HFF-Myc (cell line): ENCODE results near the gene AKAP7.

Experiments
- DNase-seq: peaks from one replicate; pipeline ENCODE4 v3.0.0-alpha.2; 2011; ENCODE audit warnings: low read depth; ENCODE audit errors: extremely low read depth
- H3K4me3 ChIP-seq: replicated peaks from 2 replicates; pipeline ENCODE4 v1.5.1; 2011; ENCODE audit warnings: low read depth, mild to moderate bottlenecking, control low read depth, low read length
- TF ChIP-seq, protein P1 (sequence below): IDR thresholded peaks from 2 replicates; pipeline ENCODE4 v1.5.1; 2012; ENCODE audit warnings: mild to moderate bottlenecking, low read depth, low read length, control low read depth; ENCODE audit errors: missing control alignments

Gene AKAP7

DNA sequence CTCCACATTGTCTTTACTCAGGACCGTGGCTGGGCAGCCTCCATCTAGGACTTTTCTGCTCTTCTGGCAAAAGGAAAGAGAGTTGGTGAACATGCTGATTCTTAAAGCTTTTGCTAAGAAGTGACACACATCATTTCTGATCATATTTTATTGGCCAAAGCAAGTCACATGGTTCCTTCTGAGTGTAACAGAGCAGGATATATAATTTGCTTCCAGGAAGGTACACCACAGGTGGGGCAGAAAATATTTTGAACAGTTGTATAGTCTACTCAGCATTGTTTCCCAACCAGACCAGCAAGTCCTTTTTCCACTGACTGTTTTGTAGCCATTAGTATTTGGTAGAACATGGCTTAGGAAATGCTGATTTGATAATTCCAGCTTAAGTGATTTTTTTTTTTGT lies 73.5 kb downstream of the AKAP7 start:
- H3K4me3 ChIP-seq = no peak overlapping the region
- DNase-seq = no peak
- TF ChIP-seq, protein P1, sequence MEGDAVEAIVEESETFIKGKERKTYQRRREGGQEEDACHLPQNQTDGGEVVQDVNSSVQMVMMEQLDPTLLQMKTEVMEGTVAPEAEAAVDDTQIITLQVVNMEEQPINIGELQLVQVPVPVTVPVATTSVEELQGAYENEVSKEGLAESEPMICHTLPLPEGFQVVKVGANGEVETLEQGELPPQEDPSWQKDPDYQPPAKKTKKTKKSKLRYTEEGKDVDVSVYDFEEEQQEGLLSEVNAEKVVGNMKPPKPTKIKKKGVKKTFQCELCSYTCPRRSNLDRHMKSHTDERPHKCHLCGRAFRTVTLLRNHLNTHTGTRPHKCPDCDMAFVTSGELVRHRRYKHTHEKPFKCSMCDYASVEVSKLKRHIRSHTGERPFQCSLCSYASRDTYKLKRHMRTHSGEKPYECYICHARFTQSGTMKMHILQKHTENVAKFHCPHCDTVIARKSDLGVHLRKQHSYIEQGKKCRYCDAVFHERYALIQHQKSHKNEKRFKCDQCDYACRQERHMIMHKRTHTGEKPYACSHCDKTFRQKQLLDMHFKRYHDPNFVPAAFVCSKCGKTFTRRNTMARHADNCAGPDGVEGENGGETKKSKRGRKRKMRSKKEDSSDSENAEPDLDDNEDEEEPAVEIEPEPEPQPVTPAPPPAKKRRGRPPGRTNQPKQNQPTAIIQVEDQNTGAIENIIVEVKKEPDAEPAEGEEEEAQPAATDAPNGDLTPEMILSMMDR = no peak

DNA sequence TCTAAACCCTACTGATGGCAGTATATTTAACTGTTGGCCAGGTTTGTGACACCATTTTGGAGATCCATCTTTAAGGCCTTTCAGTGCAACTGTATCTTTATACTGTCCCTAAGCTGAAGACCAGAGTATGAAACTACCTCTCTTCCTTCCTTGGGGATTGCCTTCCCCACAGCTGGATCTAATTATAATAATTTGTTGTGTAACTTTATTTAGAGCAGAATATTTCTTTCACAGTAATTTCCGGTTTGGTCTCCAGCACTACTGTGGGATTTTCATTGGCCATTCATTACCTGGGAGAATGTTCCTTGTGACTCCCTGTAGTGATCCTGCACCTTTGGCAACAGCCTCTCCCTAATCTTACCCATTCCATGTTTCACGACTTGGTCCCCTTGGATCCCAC lies 75.2 kb downstream of the AKAP7 start:
- peak; percentile 15 for DNase-seq
- TF ChIP-seq, protein P1 = no peak
- H3K4me3 ChIP-seq = no peak overlapping the region

DNA sequence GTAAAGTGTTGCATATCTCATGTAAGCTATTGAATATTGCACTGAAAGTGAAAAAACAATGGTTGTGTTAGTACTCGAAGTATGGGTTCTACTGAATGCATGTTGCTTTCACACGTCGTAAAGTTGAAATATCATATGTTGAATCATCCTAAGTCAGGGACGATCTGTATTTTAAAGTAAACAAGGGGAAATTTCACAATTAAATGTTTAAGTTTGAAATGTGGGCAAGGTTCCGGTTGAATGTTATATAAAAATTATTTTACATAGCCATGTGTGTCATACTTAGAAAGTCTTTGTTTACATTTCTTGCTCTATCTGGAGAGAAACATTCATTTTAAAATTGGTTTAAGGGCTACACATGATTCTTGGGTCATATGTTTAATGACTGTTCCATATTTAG lies 76.8 kb downstream of the AKAP7 start:
- peak; percentile 9 for DNase-seq
- no peak overlapping the region for H3K4me3 ChIP-seq
- TF ChIP-seq, protein P1 = no peak

DNA sequence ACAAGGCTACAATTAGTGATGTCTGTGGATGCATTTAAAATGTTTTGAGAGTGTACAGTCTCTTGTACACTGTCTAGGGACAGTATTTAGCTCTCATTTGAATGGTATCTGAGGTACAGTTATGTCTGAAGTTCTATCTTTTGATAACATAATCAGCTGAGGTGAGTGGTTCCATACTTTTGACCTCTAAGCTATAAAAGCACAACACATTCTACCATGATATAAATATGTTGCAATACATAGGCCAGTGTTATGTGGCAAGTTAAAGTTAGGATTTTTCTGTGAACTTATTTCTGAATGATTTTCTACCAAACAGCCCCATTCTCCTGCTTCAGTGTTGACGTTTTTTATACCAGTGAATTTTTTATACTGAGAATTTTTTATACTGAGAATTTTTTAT lies 77.6 kb downstream of the AKAP7 start:
- TF ChIP-seq, protein P1 = no peak
- no peak for DNase-seq

DNA sequence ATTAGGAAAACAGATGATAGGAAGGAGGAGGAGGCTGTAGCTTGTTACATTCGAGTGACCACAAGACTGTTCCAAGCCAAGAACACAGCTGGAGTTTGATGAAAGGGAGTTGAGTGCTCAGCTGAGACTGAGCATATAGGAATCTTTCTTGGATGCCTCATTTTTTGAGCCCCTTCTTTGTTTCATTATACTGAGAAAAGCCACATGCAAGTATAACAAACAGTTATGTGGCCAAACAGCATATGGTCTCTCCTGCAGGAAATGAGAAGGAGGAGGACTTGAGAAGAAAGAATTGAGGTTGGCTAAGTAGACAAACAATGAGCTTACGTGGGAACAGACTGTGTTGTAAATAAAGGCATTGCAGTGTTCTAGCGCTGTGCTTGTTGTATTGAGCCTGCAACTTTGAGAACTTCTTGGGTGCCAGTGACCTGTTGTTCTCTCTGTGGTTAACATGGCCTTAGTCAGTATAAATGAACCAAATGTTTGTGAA lies 78.3 kb downstream of the AKAP7 start:
- peak; percentile 15 for DNase-seq
- TF ChIP-seq, protein P1 = no peak
- no peak overlapping the region for H3K4me3 ChIP-seq

More for the DNA sequence above, 77.6 kb downstream of the AKAP7 start:
- no peak overlapping the region for H3K4me3 ChIP-seq

DNA sequence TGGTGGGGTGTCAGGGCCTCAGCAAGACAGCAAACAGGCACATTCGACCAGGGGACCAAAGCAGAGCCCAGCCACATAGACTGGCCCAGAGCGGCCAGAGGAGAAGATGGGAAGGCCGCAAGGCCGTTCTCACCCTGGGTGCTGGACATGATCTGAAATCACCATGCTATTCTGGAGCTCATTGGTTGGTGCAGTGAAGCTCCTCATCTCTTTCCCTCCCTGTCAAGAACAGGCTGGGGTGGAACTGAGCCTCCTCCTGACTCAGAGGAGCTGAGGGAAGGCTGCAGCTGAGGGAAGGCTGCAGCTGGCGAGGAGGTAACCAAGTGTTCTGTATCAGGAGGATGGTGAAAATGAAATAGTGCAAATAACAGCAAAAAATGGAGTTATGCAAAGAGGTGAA lies 80.0 kb downstream of the AKAP7 start:
- DNase-seq = no peak
- no peak overlapping the region for H3K4me3 ChIP-seq
- TF ChIP-seq, protein P1 = no peak

DNA sequence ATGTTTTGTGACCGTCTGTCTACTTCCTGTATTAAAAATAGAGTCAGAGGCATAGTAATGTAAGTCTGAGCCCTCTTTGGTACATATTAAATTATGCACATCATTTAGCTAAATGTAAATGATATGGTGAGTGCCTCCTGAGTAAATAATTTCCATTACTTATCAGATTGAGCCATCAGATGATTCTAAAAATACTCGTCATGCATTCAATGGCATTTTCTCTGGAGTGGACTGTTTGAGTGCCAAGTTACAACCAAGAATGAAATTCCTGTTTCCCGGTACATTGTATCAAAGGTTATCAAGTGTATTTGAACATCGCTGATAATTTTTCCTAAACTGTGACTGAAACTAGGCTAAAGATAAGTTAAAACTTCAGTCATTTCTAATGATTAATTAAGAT lies 81.0 kb downstream of the AKAP7 start:
- no peak for DNase-seq
- no peak overlapping the region for H3K4me3 ChIP-seq
- TF ChIP-seq, protein P1 = no peak
